PFSK-1 (cell line): ENCODE results near the gene CASQ2.

Experiments used
- FOXP2 ChIP-seq: optimal IDR thresholded peaks from 2 replicates; pipeline ENCODE3; 2011; ENCODE audit warnings: borderline replicate concordance, control low read depth, inconsistent platforms; ENCODE audit not compliant: insufficient read depth; ENCODE audit errors: extremely low read length, extremely low read depth
- POLR2AphosphoS5 ChIP-seq: IDR thresholded peaks from 2 replicates; pipeline ENCODE4 v1.6.1; 2012; ENCODE audit warnings: low read depth, mild to moderate bottlenecking, control low read depth, low read length, moderate library complexity
- REST ChIP-seq, 2 experiments: IDR thresholded peaks; 2 replicates each; pipeline versions ENCODE4 v1.6.1 to v1.8.0; 2011 to 2012; ENCODE audit warnings: low read depth in 2 of 2, low read length in 2 of 2, control low read depth in 1 of 2, inconsistent platforms in 1 of 2, mild to moderate bottlenecking in 1 of 2, moderate library complexity in 1 of 2; ENCODE audit not compliant: insufficient read depth in 1 of 2
- SIN3A ChIP-seq: IDR thresholded peaks from 2 replicates; pipeline ENCODE4 v1.6.1; 2012; ENCODE audit warnings: mild to moderate bottlenecking, low read length, moderate library complexity, borderline replicate concordance; ENCODE audit not compliant: insufficient read depth
- TAF1 ChIP-seq: IDR thresholded peaks from 2 replicates; pipeline ENCODE4 v1.6.1; 2012; ENCODE audit warnings: low read length, control low read depth, borderline replicate concordance; ENCODE audit not compliant: insufficient read depth

CASQ2 gene

GRCh38 chr1:115811140-115811828 lies 42.8 kb upstream of the CASQ2 start:
- TF ChIP-seq TAF1 (no peak), SIN3A (no peak), REST (IDR thresholded peaks at IDR 0.05; ENCODE audit: insufficient read depth in 1 of 2, low read depth in 2 of 2, low read length in 2 of 2) (no peak), POLR2AphosphoS5 (no peak), FOXP2 (no peak)

- no peak for TF ChIP-seq TAF1
- TF ChIP-seq POLR2AphosphoS5 = no peak
Observed at GRCh38 chr1:115810609-115811008, 42.1 kb upstream of the CASQ2 start.

- TF ChIP-seq FOXP2 (no peak), TAF1 (no peak), SIN3A (no peak), POLR2AphosphoS5 (no peak), REST (IDR thresholded peaks at IDR 0.05; ENCODE audit: insufficient read depth in 1 of 2, low read depth in 2 of 2, low read length in 2 of 2) (no peak)
Observed at GRCh38 chr1:115809847-115810246, 41.3 kb upstream of the CASQ2 start.

GRCh38 chr1:115809076-115809475 lies 40.6 kb upstream of the CASQ2 start:
- no peak for TF ChIP-seq SIN3A
- no peak for TF ChIP-seq POLR2AphosphoS5
- TF ChIP-seq REST (IDR thresholded peaks at IDR 0.05; ENCODE audit: insufficient read depth in 1 of 2, low read depth in 2 of 2, low read length in 2 of 2) = no peak
- TF ChIP-seq TAF1 = no peak
- TF ChIP-seq FOXP2 = no peak

GRCh38 chr1:115807723-115808122 lies 39.2 kb upstream of the CASQ2 start:
- no peak for TF ChIP-seq REST (IDR thresholded peaks at IDR 0.05; ENCODE audit: insufficient read depth in 1 of 2, low read depth in 2 of 2, low read length in 2 of 2)
- no peak for TF ChIP-seq POLR2AphosphoS5
- TF ChIP-seq FOXP2 = no peak
- TF ChIP-seq TAF1 = no peak
- no peak for TF ChIP-seq SIN3A
